DMS 273 treated with DMSO at 0.1 percent for 48 hours (cell line): Measurements from ENCODE around the gene KDM5B.
"Not testable (repeated sequence)": the region's sequence is repeated elsewhere in the genome, so short reads cannot be mapped to it uniquely, and the experiment has no call there.

Experiments
- DNase-seq: peaks from one replicate; lab custom pipeline; 2025; lab: John Stamatoyannopoulos, UW

Gene KDM5B

DNA sequence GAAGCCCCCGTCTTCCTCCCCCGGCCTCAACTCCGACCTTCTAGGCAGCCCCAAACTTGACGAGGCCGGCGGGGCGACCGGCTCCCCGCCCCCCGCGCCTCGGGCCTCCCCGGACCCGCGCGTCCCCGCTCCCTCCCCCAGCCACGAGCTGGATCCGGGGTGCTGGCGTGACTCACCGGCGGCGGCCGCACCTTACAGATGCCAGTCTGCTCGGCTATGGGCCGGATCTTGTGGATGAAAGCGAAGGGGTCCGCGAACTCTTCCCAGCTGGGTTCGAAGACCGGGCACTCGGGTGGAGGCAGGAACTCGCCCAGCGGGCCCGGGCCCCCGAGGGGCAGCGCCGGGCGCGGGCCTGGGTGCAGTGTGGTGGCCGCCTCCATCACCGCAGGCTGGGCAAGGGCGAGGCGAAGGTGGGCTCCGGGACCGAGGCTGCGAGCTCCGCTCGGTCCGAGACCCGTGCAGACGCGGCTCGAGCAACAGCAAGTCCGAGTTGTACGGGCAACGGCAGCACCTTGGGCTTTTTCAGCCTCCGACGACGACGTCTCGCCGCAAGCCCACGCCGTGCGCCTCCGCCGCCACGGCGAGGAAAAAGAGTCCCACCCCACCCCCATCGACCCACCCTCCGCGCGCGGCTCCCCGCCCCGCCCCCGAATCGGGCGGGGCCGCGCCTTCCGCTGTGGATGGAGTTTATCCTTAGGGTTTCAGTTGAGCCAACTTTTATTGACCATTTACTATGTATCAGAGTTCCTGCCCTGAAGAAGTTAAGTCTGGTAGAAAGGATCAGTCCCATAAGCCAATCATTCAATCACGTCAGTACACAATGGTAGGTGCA is at the start of gene KDM5B:
KDM5B (minus strand) TSS at position 496 of the 832 bp plus-strand sequence; CDS start at position 380, 116 bp downstream.
- DNase-seq: no peak

DNA sequence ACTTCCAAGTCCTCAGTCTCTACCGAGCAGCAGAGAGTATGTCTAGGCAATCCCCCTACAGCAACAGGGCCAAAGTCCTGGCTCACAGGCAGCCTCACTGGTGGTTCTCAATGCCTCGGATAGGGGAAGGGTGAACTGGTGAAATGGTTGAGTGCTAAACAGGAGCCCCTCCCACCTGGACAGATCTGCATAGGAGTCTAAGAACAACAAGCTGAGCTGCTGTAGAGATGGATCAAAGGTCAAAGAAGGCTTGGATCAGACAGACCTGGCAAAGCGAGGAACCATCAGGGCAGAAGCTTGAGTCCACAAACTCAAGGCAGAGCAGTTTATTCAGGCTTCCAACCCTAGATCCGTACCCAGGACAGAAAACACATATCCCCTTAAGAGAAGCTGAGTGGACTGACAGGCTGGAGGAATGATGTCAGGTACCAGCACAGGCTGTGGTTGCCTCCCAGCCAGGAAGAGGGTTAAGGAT is 49.0 kb upstream of the KDM5B start:
- DNase-seq: no peak

DNA sequence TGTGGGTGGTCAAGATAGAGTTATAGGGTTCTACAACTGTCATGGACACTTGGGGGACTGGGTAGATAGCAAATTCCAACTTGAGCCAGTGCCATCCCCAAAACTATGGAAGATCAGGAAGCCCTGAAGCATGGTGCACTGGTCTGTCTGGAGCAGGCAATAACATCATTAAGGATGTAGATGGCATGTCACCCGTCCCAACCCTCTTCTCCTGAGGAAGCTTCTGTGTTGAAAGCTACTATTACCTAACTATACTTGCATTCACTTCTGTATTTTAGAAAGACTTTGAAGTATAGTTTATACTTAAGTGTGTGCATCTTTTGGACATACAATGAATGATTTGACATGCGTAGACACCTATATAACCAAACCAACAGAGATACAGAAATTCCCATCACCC is 47.8 kb upstream of the KDM5B start:
- DNase-seq: no peak

DNA sequence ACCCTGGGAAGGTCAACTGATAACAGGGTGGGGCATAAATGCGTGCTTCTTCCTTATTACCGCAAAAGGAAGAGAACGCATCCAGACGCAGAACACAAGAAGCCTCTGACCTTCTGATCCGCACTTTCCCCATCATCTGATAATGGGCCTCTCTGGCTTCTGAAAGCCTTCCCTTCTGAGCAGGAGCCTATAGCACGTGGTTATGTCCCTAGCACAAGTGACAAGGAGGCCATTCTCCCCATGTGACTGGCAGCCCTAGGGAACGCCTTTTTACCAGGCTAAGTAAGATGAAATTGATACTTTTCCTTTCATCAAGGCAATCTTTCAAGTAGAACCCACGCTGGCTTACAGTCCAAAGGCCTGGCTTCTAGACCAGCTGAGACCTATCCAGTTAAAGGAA is 46.6 kb upstream of the KDM5B start:
- DNase-seq: no peak

DNA sequence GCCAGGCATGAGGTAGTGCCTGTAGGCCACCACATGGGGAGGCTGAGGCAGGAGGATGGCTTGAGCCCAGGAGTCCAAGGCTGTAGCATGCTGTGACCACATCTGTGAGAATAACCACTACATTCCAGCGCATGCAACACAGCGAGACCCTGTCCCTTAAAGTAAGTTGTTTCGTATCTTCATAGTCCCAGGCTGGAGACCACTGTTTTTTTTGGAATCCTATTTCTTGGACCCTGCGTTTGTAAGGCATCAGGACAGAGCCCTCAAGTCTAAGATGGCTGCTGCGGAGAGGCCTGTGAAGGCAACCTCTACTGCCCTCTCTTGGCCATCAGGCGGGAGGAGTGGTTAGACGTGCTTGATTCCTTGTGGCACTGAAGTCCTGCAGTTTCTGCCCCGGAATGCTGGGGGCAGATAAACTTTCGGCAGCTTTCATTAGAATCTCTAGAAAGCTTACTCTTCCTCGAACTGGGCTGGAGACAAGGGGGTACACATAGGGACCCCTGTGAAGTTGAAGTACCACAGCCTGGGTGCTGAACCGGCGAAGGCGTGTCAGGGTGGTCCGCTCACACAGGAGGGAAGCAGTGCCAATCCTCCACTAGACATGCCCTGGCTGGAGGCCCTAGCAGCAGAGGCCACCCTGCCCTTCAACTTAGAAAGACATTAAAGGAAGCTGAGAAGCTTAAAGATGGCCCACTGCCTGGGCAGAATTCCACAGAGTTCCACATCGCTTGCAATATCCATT is 44.1 kb upstream of the KDM5B start:
- DNase-seq: no peak

GRCh38 chr1:202850593-202851362 is 42.6 kb upstream of the KDM5B start:
- no peak for DNase-seq

DNA sequence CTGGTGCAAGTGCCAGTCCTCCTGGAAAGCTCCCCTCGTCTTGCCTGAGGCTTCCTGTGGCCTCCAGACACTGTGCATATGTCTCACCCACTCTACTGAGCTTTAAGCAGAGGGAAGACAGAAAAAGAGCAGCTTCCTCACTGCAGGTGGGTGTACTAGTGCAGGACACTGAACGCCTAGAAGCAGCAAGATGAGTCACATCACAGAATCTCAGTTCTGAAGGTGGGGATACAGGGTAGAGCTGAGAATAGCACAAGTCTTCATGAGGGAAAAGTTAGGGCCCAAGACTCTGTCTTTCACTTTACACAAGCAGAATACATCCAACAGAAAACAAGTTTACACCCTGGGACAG is 39.9 kb upstream of the KDM5B start:
- DNase-seq: no peak

DNA sequence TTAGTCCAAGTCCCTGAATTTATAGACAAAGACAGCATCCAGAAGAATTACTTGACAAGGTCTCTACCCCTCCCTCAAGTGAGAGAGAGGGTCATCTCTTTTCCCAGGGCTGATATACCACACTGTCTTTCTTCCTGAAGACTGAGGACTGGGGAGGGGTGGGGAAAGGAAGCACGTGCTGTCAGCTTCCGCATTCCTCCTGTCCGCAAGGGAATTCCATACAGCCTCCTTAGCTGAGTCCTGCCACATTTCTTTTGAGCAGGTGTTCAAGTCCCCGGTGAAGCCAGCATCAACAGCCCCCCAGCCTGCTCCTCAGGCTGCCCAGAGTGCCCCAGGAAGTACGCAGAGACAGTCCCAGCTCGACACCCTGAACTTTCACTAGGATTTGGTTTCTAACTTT is 36.7 kb upstream of the KDM5B start:
- DNase-seq: no peak

GRCh38 chr1:202844259-202844658 is 36.0 kb upstream of the KDM5B start:
- no peak for DNase-seq

DNA sequence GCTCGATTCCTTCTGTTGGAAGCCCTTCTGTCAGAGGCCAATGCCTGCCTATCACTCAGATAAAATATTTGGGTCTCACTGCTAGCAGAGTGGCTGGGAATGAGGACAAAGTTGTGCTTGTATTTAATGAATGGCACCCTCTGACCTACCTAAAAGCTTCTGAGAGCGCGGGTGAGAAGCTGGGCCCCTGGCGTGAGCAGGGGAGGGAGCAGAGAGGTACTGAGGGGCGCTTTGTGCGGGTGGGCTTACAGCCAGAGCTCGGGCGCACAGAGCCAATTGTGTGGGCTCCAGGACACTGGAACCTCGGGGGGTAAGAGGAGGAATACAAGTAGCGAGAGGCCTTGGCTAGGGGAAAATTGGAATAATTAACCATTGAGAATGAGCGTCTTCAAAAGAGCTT is 34.9 kb upstream of the KDM5B start:
- no peak for DNase-seq

GRCh38 chr1:202837746-202838262 is 29.6 kb upstream of the KDM5B start:
- DNase-seq: no peak

DNA sequence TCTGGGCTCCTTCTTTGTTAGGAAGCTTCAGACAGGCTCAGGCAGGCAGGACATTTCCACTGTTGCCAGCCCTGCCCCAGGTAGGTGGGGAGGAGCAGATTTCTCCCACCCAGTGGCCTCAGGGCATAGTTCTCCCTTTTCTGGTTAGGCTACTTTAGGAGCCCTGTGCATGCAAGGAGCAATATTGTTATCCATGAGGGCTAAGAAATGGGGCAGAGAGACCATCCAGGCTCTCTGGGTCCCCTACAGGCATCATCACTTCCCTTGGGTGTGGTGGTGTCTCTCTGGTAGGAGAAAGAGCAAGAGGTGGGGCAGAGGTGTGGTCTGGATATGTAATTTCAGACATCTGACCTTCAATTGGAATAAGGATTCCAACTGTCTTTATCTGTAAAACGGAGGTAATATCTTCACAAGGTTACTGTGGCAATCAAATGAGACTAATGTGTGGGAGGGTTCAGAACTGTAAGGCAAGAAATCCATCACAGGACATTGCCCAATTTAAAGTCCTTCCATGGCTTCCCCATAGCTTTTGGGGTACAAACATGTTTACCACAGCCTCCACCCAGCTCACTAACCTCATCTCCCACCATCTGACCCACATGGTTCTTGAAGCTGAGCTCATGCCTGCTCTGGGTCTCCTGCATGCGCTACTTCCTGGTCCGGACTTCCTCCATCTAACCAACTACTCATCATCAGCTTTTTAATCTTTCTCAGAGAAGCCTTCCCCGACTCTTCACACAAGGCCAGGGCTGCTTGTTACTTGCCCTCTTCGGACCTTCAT is 28.6 kb upstream of the KDM5B start:
- DNase-seq: no peak

DNA sequence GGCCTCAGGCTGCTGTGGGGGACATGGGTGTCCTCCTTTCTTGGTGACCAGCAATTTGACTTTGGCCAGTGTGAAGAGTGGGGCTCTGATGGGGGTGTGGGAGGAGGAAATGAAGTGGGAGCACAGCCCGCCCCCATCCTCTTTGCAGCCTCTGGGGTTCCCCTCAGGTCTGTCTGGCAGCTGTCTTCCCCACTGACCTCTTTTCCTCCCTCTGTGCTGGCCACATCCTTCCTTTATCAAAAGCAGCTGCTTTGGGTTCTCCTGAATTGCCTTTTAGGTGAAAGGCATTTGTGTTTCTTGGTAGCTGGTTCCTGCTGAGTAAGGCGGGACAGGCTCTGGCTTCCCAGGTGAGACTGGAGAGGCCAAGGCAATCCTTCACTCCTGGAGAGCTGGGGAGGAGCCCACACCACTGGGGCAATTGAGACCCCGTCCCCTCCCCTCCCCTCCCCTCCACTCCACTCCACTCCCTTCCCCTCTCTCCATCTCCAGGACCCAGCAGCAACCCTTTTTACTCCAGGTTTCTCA is 27.4 kb upstream of the KDM5B start:
- DNase-seq: no peak

GRCh38 chr1:202834771-202835547 is 26.7 kb upstream of the KDM5B start:
- no peak for DNase-seq

DNA sequence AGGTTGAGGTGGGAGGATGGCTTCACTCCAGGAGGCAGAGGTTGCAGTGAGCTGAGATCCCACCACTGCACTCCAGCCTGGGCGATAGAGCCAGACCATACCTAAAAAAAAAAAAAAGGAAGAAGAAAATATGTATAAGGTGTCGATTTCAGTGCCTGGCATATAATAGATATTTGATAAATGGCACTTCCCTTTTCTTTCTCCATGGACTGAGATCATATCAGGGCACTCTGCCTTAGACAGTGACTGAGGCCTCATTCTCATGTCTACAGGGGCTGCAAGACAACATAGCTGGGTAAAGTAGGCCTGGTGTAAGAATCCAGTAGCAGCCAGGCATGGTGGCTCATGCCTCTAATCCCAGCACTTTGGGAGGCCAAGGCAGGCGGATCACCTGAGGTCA is 23.7 kb upstream of the KDM5B start:
- DNase-seq: no peak

DNA sequence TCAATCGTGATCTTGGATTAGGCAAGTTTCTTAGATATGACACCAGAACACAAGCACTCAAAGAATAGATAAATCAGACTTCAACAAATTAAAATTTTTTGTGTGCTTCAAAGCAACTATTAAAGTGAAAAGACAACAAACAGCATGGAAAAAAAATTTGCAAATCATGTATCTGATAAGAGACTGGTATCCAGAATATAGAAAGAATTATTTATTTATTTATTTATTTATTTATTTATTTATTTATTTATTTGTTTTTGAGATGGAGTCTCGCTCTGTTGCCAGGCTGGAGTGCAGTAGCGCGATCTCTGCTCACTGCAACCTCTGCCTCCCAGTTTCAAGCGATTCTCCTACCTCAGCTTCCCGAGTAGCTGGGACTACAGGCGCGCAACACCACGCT is 21.0 kb upstream of the KDM5B start:
- not testable (repeated sequence) for DNase-seq

- DNase-seq: no peak
Measured at GRCh38 chr1:202825748-202826147, 17.5 kb upstream of the KDM5B start.

GRCh38 chr1:202821467-202821866 is 13.2 kb upstream of the KDM5B start:
- no peak for DNase-seq

- DNase-seq: no peak
Measured at GRCh38 chr1:202818819-202819218, 10.6 kb upstream of the KDM5B start.

DNA sequence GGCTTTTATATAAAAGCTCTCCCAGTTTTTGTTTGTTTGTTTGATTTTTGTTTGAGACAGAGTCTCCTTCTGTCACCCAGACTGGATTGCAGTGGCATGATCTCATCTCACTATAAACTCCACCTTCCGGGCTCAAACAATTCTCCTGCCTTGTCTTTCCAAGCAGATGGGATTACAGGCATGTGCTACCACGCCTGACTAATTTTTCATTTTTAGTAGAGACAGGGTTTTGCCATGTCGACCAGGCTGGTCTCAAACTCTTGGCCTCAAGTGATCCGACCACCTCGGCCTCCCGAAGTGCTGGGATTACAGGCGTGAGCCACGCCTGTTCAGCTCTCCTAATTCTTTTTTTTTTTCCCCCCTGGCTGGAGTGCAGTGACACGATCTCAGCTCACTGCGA is 6.9 kb upstream of the KDM5B start:
- DNase-seq: no peak
